Measurements from ENCODE around the gene CTRL. TPM values are rescaled to one million over a fixed set of nuclear protein-coding genes. Genes with fewer than 3 reads are reported as not detected.
"Not testable (repeated sequence)": the region's sequence is repeated elsewhere in the genome, so short reads cannot be mapped to it uniquely, and the experiment has no call there.

Gene CTRL
- polyA plus RNA-seq (2013, experiment 1 of 2): not detected
- 0.20 TPM for polyA plus RNA-seq (2013, experiment 2 of 2)

DNA sequence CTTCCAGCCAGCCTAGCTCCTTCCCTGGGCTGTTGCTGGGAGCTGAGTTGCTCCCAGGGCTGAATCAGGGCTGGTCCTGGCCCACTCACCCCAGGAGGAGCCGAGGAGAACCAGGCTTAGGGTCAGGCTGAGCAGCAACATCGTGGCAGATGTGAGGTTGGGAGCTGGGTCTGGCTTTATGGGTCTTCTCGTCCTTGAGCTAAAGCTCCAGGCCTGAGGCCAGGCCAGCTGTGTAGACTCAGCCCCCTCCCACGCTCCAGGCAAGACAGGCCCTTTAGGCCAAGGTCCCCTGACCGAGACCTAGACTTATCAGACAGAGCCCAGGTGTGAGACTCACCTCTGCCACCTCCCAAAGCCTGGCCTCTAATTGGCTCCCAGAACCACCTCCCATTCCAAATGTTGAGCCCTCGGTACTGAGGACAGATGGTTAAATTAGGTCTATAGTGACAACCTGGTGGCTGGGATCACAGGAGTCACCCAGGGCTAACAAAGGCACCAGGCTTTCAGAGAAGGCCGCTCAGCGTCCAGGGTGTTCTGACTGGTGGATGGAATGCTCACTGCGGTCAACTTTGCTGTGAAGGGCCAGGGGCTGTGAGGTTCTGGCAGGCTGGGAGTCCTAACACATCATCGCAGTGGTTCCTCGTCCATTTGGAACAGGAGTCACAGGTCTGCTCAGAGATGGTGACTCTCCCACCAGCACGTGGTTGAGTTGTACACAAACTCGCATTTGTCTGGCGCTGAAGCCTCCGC is at the start of gene CTRL:
Gene CTRL, minus strand, starts transcription at position 151 of the 750 bp plus-strand sequence. Its CDS starts 10 bp downstream, at position 141.
- peaks cover 27% of the 10 kb centered on the region for H3K36me3 ChIP-seq (ENCODE audit: control insufficient read depth, insufficient read depth, low read length)
- H3K27ac ChIP-seq (ENCODE audit: low read depth, low read length, severe bottlenecking): no peak within 1 kb of the TSS
- WGBS, 2 experiments (ENCODE audit: insufficient coverage in 2 of 2): 91 to 95% methylated on average over 14 of the region's 15 CpGs
- H3K9me3 ChIP-seq (ENCODE audit: control insufficient read depth, low read length): no peaks in the 10 kb centered on the region
- peaks cover 3% of the 10 kb centered on the region for H3K4me1 ChIP-seq (ENCODE audit: control insufficient read depth, insufficient read depth, low read length, poor library complexity, severe bottlenecking)
- no peak within 1 kb of the TSS for H3K4me3 ChIP-seq (ENCODE audit: extremely low read depth, insufficient read depth, low read length, poor library complexity, severe bottlenecking)

DNA sequence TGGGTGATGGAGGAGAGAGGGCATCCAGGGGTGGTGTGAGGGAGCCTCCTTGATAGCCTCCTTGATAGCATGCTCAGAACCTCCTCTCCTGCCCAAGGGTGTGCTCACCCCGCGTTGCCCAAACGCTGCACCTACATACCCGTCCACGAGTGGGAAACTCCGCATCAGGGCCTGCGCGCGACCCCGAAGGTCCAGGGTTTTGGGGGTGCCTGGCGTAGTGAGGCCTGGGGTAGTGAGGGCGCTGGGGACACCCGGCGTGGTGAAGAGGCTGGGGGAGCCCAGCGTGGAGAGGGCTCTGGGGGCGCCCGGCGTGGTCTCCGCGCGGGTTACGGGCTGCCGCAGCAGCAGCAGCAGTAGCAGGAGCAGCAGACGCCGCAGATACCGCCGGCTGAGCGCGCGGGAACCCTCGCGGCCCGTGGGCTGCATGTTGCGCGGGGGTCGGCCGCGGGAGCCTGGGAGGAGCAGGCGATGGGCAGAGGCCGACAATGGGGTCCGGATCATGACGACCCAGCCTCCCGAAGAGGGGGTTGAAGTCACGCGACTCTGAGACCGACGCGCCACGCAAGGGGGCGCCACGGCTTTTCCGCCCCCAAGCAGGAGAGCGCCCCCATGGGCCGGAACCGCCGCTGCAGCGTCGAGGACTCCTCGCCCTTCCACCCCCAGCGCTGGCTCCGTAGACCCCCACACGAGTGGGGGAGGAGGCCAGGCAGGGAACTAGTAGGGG is 48.5 kb upstream of the CTRL start, which contains the start of gene DPEP3:
Gene DPEP3, minus strand, starts transcription at position 545 of the 724 bp plus-strand sequence. Its CDS starts 119 bp downstream, at position 426.
- WGBS, 2 experiments (ENCODE audit: insufficient coverage in 2 of 2): 90 to 96% methylated on average over 48 to 62 of the region's 62 CpGs
- no peak within 1 kb of the TSS for H3K4me3 ChIP-seq (ENCODE audit: extremely low read depth, insufficient read depth, low read length, poor library complexity, severe bottlenecking)
- H3K36me3 ChIP-seq (ENCODE audit: control insufficient read depth, insufficient read depth, low read length): no peaks in the 10 kb centered on the region

DNA sequence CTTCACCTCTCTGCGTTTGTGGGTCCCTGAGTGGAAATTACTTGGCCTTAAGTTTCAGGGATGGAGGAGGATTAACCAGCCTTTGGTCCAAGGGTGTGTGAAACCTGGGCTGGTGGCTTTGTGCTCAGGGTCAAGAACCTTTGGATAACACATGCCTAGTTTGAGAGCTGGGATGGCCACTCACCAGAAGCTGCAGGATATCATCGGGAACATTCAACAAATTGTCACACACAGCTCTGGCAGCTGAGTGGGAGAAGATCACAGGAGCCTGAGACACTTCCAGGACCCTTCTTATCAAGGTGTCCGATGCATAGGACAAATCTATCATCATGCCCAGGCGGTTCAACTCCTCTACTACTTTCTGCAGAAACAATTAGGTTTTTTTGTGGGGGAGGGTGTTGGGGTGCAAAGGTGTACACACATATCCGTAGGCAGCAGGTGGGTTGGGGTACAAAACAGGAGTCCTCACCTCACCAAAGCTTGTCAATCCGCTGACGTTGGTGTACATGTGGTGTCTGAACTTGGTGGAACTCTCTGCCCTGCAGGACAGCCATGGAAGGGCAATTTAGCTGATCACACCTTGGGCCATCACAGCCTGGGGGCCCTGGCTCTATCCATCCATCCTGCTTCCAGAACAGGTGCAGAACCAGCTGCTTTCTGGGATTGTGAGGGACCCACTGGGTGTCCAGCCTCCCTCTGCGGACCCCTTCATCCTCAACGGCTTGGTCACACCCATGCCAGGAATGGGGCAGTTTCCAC is 46.0 kb upstream of the CTRL start:
- Histone ChIP-seq H3K36me3 (ENCODE audit: control insufficient read depth, insufficient read depth, low read length) (no peaks in the 10 kb centered on the region), H3K4me1 (ENCODE audit: control insufficient read depth, insufficient read depth, low read length, poor library complexity, severe bottlenecking) (no peaks in the 10 kb centered on the region), H3K27ac (ENCODE audit: low read depth, low read length, severe bottlenecking) (no peak overlapping the region), H3K4me3 (ENCODE audit: extremely low read depth, insufficient read depth, low read length, poor library complexity, severe bottlenecking) (no peak overlapping the region), H3K9me3 (ENCODE audit: control insufficient read depth, low read length) (no peaks in the 10 kb centered on the region)
- WGBS, 2 experiments (ENCODE audit: insufficient coverage in 2 of 2): 71 to 81% methylated on average over 5 to 6 of the region's 9 CpGs

More for the DNA sequence above, 48.5 kb upstream of the CTRL start, which contains the start of gene DPEP3:
- no peaks in the 10 kb centered on the region for H3K4me1 ChIP-seq (ENCODE audit: control insufficient read depth, insufficient read depth, low read length, poor library complexity, severe bottlenecking)
- no peak within 1 kb of the TSS for H3K27ac ChIP-seq (ENCODE audit: low read depth, low read length, severe bottlenecking)
- H3K9me3 ChIP-seq (ENCODE audit: control insufficient read depth, low read length): no peaks in the 10 kb centered on the region

DNA sequence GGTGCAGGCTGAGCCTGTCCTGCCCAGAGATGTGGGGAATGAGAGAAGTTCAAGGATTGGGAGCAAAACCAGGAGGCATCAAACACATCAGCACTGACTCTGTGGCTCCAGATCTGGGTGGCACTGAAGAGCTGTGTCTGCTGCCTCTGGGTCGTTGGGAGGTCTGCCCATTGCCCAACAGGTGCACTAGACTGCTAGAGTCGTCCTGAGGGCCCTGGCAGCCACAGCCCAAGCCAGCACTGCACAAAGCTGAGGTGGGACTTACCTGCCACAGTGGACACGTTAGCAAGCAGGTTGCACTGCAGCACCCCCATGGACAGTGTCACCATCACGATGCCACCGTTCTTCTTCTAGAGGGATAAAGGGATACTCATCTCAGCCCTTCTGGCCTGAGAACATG is 45.3 kb upstream of the CTRL start:
- 52 to 70% methylated on average over 5 of the region's 5 CpGs for WGBS, 2 experiments (ENCODE audit: insufficient coverage in 2 of 2)

DNA sequence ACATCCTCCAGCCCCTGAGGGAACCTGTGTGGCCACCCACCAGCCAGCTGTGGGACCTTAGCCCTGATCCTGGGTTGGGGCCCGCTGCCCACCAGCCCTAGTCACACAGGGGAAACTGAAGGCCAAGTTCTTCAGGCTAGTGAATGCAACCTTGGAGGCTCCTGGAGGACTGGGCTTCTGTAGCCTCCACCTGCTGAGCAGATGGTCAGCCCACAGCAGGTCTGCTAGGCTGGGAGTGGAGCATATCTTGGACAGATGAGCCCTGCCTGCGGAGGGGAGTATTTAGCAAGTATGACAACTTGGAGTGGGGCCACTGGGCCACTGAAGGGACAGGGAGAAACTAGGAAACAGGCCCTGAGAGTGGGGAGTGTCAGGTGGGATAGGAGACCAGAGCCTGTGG is 44.5 kb upstream of the CTRL start:
- WGBS, 2 experiments (ENCODE audit: insufficient coverage in 2 of 2): 86 to 100% methylated on average over 2 of the region's 2 CpGs
- Histone ChIP-seq H3K27ac (ENCODE audit: low read depth, low read length, severe bottlenecking) (no peak overlapping the region), H3K9me3 (ENCODE audit: control insufficient read depth, low read length) (no peaks in the 10 kb centered on the region), H3K4me1 (ENCODE audit: control insufficient read depth, insufficient read depth, low read length, poor library complexity, severe bottlenecking) (no peaks in the 10 kb centered on the region), H3K4me3 (ENCODE audit: extremely low read depth, insufficient read depth, low read length, poor library complexity, severe bottlenecking) (no peak overlapping the region), H3K36me3 (ENCODE audit: control insufficient read depth, insufficient read depth, low read length) (no peaks in the 10 kb centered on the region)

More for the DNA sequence above, 45.3 kb upstream of the CTRL start:
- no peak overlapping the region for H3K27ac ChIP-seq (ENCODE audit: low read depth, low read length, severe bottlenecking)
- H3K9me3 ChIP-seq (ENCODE audit: control insufficient read depth, low read length): no peaks in the 10 kb centered on the region
- no peak overlapping the region for H3K4me3 ChIP-seq (ENCODE audit: extremely low read depth, insufficient read depth, low read length, poor library complexity, severe bottlenecking)
- H3K36me3 ChIP-seq (ENCODE audit: control insufficient read depth, insufficient read depth, low read length): no peaks in the 10 kb centered on the region
- no peaks in the 10 kb centered on the region for H3K4me1 ChIP-seq (ENCODE audit: control insufficient read depth, insufficient read depth, low read length, poor library complexity, severe bottlenecking)

DNA sequence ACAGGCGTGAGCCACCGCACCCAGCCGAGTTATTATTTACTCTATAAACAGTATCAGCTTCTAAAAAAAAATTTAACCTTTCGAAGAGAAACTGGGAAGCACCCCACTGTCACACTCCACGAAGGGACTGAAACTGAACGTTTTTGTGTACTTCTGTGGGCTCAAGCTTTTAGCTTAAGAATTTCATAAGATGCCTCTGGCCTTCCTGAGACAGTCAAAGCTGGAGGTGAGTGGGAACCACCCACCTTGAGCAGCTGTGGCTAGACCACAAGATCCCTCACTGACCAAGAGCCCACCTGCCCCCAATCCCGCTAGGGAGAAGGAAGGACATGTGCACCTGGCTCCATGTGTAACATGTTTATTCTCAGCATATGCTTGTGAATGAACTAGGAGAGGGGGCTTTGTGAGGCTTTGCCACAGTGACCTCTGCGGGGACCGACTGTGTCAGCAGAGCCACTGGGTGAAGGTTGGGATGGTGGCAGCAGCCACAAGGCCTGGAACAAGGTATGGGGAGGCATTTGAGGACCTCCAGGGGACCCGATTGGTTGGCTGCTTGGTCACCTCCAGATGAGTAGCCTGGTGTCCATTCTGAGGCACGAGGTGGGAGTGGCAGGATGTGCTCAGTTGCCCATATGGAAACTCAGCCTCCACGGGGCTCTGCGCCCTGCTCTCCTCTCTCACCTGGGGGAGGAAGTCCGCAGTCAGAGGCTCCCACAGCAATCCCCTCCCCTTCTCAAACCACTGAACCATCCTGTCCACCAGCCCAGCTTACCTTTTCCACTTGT is 43.9 kb upstream of the CTRL start:
- Histone ChIP-seq H3K4me3 (ENCODE audit: extremely low read depth, insufficient read depth, low read length, poor library complexity, severe bottlenecking) (no peak overlapping the region), H3K9me3 (ENCODE audit: control insufficient read depth, low read length) (no peaks in the 10 kb centered on the region), H3K36me3 (ENCODE audit: control insufficient read depth, insufficient read depth, low read length) (no peaks in the 10 kb centered on the region), H3K4me1 (ENCODE audit: control insufficient read depth, insufficient read depth, low read length, poor library complexity, severe bottlenecking) (no peaks in the 10 kb centered on the region), H3K27ac (ENCODE audit: low read depth, low read length, severe bottlenecking) (no peak overlapping the region)
- WGBS, 2 experiments (ENCODE audit: insufficient coverage in 2 of 2): 90% methylated on average over 11 to 12 of the region's 14 CpGs

DNA sequence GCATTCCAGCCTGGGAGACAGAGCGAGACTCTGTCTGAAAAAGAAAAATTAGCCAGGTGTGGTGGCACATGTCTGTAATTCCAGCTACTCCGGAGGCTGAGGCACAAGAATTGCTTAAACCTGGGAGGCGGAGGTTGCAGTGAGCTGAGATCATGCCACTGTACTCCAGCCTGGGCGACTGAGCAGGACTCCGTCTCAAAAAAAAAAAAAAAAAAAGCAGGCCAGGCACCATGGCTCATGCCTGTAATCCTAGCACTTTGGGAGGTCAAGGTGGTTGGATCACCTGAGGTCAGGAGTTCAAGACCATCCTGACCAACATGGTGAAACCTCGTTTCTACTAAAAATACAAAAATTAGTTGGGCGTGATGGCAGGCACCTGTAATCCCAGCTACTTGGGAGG is 40.6 kb upstream of the CTRL start:
- H3K27ac ChIP-seq (ENCODE audit: low read depth, low read length, severe bottlenecking): not testable (repeated sequence)
- 84 to 90% methylated on average over 3 to 5 of the region's 7 CpGs for WGBS, 2 experiments (ENCODE audit: insufficient coverage in 2 of 2)

DNA sequence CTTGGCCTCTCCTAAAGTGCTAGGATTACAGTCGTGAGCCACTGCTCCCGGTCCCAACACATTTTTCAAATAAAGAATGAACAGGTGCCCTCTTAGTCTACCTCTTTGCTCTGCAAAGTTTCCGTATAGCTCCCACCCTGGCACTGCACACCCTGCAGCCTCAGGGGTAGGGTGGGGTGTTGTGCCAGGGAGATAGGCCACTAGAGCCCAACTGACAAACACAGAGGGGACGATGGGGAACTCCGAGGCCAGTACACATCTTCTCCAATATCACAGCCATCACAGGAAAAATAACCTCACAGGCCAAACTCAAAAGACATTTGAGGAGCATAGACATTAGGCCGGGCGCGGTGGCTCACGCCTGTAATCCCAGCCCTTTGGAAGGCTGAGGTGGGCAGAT is 39.4 kb upstream of the CTRL start:
- WGBS, 2 experiments (ENCODE audit: insufficient coverage in 2 of 2): 96 to 100% methylated on average over 7 to 8 of the region's 9 CpGs
- Histone ChIP-seq H3K4me1 (ENCODE audit: control insufficient read depth, insufficient read depth, low read length, poor library complexity, severe bottlenecking) (peaks cover 11% of the 10 kb centered on the region), H3K27ac (ENCODE audit: low read depth, low read length, severe bottlenecking) (no peak overlapping the region), H3K36me3 (ENCODE audit: control insufficient read depth, insufficient read depth, low read length) (peaks cover 3% of the 10 kb centered on the region), H3K4me3 (ENCODE audit: extremely low read depth, insufficient read depth, low read length, poor library complexity, severe bottlenecking) (no peak overlapping the region), H3K9me3 (ENCODE audit: control insufficient read depth, low read length) (no peaks in the 10 kb centered on the region)

More for the DNA sequence above, 40.6 kb upstream of the CTRL start:
- not testable (repeated sequence) for H3K36me3 ChIP-seq (ENCODE audit: control insufficient read depth, insufficient read depth, low read length); H3K4me1 ChIP-seq (ENCODE audit: control insufficient read depth, insufficient read depth, low read length, poor library complexity, severe bottlenecking); H3K4me3 ChIP-seq (ENCODE audit: extremely low read depth, insufficient read depth, low read length, poor library complexity, severe bottlenecking); H3K9me3 ChIP-seq (ENCODE audit: control insufficient read depth, low read length)

DNA sequence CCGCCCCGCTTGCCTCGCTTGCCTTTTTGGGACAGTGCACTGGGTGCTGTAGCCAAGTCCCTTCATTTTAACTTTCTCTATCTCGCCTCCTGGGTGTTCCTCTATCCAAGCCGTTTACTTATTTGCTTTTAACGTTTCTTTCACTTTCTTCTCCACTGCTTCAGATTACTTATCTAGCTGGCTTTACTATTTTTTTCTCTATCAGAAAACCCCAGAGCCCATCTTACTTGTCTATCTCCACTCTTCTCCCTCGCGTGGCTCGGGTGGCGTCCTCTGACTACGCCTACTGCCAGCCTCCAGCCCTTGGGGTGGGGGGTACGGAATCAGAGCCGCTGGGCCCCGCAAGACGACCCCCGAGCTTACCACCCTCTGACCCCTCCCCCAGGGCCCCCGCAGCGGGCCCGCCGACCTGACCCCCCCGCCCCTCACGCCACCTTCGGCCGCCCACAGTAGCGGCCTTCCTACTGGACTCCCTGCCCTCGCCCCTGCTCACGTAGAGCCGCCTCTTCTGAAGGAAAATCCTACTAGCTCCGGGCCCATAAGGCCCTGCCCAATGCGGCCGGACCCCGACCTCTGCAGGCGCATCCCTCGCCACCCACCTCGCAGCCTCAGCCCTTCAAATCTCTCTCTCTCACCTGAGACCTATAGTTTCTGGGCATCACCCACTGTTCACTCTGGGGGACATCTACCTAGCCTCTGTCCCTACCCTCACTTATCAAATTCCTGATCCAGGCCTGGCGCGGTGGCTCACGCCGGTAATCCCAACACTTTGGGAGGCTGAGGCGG is 37.8 kb upstream of the CTRL start:
- 88 to 89% methylated on average over 17 to 30 of the region's 40 CpGs for WGBS, 2 experiments (ENCODE audit: insufficient coverage in 2 of 2)
- H3K4me3 ChIP-seq (ENCODE audit: extremely low read depth, insufficient read depth, low read length, poor library complexity, severe bottlenecking): no peak overlapping the region

More for the DNA sequence above, 37.8 kb upstream of the CTRL start:
- Histone ChIP-seq H3K9me3 (ENCODE audit: control insufficient read depth, low read length) (no peaks in the 10 kb centered on the region), H3K36me3 (ENCODE audit: control insufficient read depth, insufficient read depth, low read length) (peaks cover 20% of the 10 kb centered on the region), H3K4me1 (ENCODE audit: control insufficient read depth, insufficient read depth, low read length, poor library complexity, severe bottlenecking) (peaks cover 17% of the 10 kb centered on the region), H3K27ac (ENCODE audit: low read depth, low read length, severe bottlenecking) (no peak overlapping the region)

All from mesodermal cell (in vitro differentiated cells).